T follicular helper cell (primary cell): ENCODE measurements around the gene LTBP2.

ENCODE experiments used
- DNase-seq: peaks from one replicate; pipeline ENCODE4 v3.0.0-alpha.2; 2020; ENCODE audit warnings: low read depth
- total RNA-seq, 2 experiments: gene quantifications; one replicate each; lab custom pipeline; 2026; lab: John Stamatoyannopoulos, UW

LTBP2 gene
- 0.91 to 2.1 reads per million in 2 experiments for total RNA-seq

GRCh38 chr14:74611650-74612349 is at the start of gene LTBP2:
TSS of gene LTBP2 (minus strand) at chr14:74612237. CDS start at chr14:74611944, 293 bp downstream.
- no peak for DNase-seq

- no peak for DNase-seq
Observed at GRCh38 chr14:74660863-74661262, 48.8 kb upstream of the LTBP2 start.

- DNase-seq = no peak
Observed at GRCh38 chr14:74660167-74660566, 48.1 kb upstream of the LTBP2 start.

DNA sequence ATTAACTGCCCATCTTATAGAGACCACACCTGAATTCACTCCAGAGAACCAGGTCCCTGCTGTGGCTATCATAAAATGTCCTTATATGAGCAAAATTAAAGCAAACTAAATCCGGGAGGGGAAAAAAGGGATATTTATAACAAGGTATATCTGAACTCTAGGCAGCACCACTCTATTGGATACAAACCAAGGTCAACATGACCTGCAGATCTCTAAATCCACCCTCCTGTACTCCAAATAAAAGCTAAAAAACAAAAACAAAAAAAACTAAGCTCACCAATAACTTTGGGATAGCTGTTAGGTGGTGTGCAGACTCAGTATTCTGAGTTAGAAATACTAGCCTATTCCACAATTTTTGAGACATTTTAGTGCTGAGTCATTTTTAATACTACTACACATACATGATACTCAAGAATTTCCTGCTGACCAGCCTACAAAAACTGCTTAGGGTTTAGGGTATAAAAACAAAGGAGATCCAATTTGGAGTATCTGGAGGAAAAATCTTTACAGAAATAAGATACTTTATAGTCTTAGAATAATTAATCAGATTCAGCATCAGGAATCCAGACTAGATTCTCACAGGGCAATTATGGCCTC is 46.6 kb upstream of the LTBP2 start:
- no peak for DNase-seq

- no peak for DNase-seq
Observed at GRCh38 chr14:74656964-74657363, 44.9 kb upstream of the LTBP2 start.

GRCh38 chr14:74655599-74656395 is 43.8 kb upstream of the LTBP2 start:
- DNase-seq = no peak

GRCh38 chr14:74654931-74655330 is 42.9 kb upstream of the LTBP2 start:
- no peak for DNase-seq

GRCh38 chr14:74653386-74654138 is 41.5 kb upstream of the LTBP2 start:
- DNase-seq = no peak

DNA sequence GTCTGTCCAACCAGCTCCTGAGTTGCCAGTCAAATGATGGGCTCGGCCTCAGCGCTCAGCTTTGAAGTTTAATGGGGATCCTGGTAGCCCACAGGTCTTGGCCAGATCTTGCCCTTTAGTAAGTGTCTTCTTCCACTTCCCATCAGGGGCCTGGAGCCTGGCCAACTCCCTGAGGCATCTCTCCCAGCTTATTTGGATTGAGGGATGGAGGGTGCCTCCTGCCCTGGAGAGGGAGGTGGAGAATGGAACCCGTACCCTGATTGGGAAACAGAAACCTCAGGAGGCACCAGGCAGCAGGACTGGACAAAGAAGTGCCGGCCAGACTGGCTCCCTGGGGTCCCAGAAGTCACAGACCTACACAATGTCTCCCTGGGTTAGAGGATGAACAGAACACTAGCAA is 40.5 kb upstream of the LTBP2 start:
- no peak for DNase-seq

DNA sequence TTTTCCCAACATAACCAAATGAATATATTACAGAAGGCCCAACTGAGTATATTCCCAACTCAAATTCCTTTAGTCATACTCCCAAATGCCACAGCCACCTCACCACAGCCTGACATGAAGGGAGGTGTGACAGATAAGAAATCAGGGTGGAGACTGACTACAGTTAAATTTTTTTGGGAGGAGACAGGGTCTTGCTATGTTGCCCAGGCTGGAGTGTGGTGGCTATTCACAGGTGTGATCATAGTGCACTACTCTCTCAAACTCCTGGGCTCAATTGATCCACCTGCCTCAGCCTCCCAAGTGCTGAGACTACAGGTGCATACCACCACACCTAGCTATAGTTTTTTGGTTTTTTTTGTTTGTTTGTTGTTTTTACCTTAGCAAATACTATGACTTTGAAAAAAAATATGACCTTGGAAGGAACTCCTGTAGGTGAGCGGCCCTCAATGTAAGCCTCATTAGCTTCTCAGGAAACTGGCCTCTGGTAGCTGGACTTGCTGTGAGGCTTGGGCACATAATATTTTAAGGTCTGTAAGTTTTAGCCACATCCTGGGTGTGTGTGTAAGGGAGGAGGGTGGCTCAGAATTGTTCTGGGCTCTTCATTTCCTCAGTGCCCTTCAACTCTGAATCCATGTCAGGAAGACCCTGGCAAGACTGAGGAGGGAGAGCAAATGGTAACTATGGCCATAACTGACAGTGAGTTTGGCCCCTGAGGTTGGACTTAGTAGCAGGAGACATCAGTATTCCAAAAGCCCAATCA is 39.1 kb upstream of the LTBP2 start:
- no peak for DNase-seq

DNA sequence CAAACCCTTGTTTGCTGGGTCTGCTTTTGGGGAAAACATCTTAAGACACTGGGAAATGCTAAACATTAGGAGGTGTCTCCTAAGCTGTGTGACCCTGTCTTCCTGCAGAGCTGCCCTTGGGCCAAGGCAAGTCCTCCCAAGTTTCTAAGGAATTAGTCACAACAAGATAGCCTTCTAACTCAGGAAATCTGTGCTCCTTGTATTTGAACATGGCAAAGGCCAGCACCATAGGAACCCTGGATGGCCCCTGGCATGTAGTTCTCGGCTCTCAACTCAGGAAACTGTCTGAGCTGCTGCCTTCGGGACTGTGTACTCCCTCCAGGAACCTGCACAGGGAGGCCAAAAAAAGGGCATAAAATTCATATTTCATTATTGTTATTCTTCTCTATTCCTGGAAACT is 37.6 kb upstream of the LTBP2 start:
- DNase-seq = no peak

DNA sequence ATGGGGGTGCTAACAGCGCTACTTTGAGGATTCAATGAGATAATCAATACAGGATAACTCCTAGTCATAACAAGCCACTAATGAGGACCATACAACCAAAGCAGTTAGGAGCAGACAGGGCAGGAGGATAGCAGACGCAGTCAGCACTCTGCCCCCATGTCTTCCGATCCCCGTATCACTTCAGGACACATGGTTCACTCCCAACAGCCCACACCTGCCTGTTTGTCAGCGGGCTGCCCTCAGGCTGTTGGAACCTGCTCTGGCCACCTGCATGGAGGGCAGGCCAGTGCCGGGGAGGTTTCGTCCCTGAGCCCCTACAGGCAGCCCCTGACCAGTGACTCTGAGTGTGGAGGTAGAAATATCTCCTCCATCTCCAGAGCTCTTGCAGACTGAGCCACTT is 37.1 kb upstream of the LTBP2 start:
- no peak for DNase-seq

DNA sequence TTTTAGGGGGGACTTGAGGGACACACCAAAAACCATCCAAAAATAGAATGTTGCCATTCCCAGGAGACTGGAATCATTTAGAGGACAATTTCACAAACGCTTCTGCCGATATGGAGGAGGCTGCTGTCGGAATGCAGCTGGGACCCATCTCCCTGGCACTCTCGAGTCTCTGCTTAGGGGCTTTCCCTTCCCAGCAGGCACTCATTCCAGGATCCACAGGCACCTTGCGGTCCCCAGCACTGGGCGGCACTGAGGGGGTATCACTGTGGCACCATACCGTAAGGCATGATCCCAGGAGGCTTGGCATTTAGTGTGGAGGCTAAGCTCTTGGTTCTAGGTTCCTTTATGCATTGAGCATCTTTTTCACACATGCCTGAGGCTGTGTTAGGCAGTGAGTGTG is 36.6 kb upstream of the LTBP2 start:
- no peak for DNase-seq

GRCh38 chr14:74647678-74648461 is 35.8 kb upstream of the LTBP2 start:
- no peak for DNase-seq

- no peak for DNase-seq
Observed at GRCh38 chr14:74647061-74647677, 35.1 kb upstream of the LTBP2 start.

GRCh38 chr14:74645756-74646470 is 33.9 kb upstream of the LTBP2 start:
- DNase-seq = no peak

DNA sequence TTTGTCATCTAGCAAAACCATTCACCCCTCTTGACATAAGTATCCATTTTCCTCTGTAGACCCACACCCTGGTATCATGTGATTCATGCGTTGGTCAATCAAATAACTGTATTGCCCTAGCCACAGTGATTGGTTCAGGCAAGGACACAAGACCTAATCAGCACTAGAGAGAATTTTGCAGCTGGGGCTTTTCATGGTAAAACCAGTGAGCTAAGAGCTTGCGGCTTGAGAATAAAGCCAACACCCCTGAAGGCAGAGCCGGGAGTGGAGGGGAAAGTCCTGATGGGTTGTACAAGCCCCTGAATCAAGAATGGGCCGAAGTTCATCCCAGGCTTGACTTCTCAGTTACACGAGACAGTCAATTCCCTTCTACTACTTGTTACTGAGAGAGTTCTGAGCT is 33.2 kb upstream of the LTBP2 start:
- no peak for DNase-seq

DNA sequence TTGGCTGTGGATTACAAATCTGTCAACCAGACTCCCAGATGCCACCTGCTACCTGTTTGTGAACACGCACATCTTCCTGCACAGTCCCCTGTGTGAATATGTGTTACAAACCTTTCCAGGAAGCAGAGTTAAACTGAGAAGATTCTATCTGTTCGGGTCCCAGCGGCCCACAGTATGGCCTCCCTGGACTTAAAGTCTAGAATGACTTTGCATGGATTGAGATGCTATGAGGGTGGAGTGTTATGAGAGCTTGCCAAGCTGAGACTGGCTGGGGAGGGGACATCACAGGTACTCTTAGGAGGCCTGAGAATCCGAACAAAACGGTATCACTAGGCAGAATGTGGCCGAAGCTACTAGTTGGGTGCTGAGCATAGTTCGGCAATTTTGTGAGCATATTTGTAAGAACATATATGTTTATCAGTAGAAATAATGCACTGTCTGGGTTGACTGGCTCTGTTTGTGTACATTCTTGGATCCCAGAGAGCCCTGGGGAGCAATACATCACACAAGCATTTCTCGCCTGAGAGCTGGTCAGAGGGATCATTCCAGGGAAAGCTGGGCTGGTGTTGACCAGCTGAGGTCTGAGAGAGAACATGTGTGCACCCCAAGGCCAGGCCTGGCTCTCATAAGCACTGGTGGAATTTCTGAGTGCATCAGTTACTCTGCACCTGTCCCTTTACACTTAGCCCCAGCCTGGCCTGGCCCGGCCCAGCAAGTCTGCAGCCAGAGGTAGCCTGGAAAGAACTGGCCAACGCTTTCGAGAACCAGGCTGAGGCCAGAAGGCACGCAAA is 29.8 kb upstream of the LTBP2 start:
- DNase-seq = no peak

- no peak for DNase-seq
Observed at GRCh38 chr14:74638966-74639365, 26.9 kb upstream of the LTBP2 start.
